ENCODE measurements around the gene H6PD.

Gene H6PD

DNA sequence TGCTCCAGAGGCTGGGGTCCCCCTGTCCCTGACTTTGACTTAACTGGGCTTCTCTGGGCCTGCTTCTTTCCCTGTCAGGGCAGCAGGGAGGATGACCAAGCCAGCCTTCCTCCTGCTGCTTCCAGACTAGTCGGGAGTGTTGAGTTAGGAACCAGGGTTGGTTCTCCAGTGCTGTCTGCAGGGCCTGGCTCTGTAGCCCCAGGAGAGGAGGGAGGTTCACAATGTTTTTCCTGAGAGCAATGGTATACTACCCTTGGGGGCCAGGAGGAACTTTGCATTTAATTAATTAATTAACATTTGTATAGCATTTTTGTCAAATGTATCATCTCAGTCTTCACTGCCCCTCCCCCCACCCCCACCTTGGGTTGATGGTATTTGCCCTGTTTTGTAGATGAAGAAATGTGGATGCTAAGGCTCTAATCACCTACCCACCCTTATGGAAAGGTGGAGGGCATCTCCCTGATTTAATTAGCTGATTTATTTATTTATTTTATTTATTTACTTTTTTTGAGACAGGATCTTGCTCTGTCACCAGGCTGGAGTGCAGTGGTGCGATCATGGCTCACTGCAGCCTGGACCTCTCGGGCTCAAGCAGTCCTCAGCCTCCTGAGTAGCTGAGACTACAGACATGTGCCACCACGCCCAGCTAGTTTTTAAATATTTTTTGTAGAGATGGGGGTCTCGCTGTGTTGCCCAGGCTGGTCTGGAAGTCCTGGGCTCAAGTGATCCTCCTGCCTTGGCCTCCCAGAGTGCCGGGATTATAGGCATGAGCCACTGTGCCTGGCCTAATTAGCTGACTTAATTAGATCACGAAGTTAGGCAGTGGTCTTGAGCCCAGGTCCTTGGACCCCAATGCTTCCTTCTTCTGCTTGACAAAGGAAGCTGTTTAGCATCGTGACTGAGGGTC is 6.6 kb downstream of the H6PD start:
- ChIA-PET POLR2A (no interaction called here), CTCF (interaction anchor here (1.1 to 3.3 kb wide), 3 partner anchors 9 to 131 kb away, joined by 3 to 34 read pairs (median 9); no protein-coding TSS in a partner anchor)
- TF ChIP-seq, protein P1, sequence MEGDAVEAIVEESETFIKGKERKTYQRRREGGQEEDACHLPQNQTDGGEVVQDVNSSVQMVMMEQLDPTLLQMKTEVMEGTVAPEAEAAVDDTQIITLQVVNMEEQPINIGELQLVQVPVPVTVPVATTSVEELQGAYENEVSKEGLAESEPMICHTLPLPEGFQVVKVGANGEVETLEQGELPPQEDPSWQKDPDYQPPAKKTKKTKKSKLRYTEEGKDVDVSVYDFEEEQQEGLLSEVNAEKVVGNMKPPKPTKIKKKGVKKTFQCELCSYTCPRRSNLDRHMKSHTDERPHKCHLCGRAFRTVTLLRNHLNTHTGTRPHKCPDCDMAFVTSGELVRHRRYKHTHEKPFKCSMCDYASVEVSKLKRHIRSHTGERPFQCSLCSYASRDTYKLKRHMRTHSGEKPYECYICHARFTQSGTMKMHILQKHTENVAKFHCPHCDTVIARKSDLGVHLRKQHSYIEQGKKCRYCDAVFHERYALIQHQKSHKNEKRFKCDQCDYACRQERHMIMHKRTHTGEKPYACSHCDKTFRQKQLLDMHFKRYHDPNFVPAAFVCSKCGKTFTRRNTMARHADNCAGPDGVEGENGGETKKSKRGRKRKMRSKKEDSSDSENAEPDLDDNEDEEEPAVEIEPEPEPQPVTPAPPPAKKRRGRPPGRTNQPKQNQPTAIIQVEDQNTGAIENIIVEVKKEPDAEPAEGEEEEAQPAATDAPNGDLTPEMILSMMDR (IDR thresholded peaks at IDR 0.05; ENCODE audit: insufficient read depth, low read length, missing control alignments) = no peak
- DNase-seq (ENCODE audit: low read depth, low spot score) = no peak
- no peak overlapping the region for H3K4me3 ChIP-seq (ENCODE audit: low read depth, low read length)

DNA sequence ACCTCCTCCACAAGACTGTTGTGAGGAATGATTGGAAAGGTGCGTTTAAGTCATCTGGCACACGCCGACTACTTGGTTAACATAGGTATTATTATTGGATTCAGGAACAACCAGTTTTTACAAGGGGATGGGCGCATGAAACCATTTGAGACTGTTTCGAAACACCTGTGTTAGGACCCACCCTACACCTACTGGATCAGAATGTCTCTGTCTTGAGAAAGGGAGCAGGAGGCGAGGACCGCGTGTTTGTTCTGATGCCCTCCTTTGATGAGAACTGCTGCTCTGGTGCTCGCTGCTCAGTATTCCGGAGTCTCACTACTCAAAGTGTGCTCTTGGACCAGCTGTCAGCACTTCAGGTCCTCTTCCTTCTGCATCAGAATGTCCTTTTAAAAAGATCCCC is 7.3 kb downstream of the H6PD start:
- CTCF ChIA-PET = interaction anchor here (1.1 to 3.3 kb wide), 2 partner anchors 8 to 62 kb away, joined by 3 to 34 read pairs; no protein-coding TSS in a partner anchor

DNA sequence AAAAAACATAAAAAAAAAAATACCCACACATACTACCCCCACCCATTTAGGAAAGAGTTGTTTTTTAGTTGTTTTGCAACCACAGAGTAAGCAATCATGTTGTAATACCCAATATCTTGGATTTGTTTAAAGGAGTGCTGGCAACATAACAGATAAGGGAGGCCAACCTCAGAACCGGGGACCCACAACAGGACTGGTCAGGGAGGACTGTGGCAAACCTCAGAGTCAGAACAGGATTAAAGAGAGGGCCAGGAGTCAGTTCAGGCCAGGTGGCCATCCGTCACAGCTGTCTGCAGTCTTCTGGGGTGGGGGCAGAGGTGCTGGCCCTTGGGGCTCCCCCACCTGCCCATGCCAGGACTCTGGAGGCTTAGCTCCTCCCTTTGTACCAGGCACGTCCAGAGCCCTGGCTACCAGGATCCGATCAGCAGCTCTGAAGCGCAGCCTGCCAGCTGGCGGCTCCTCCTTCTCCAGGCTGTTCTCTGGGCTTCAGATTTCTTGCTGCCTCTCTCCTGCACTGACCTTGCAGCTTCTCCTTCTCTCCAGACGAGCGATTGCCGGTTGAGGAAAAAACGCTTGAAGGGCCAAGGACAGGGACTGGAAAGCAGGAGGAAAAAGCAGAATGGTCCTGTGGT is 7.9 kb downstream of the H6PD start:
- ChIA-PET POLR2A (no interaction called here), CTCF (interaction anchor here (0.8 to 3.1 kb wide), 4 partner anchors 8 to 249 kb away, joined by 3 to 23 read pairs (median 4); partner anchors contain the start of gene H6PD)
- DNase-seq (ENCODE audit: low read depth, low spot score) = no peak
- TF ChIP-seq, protein P1 (IDR thresholded peaks at IDR 0.05; ENCODE audit: insufficient read depth, low read length, missing control alignments) = no peak
- no peak overlapping the region for H3K4me3 ChIP-seq (ENCODE audit: low read depth, low read length)

More for the DNA sequence above, 7.3 kb downstream of the H6PD start:
- no peak for DNase-seq (ENCODE audit: low read depth, low spot score)
- POLR2A ChIA-PET = no interaction called here
- TF ChIP-seq, protein P1 (IDR thresholded peaks at IDR 0.05; ENCODE audit: insufficient read depth, low read length, missing control alignments) = no peak
- H3K4me3 ChIP-seq (ENCODE audit: low read depth, low read length) = no peak overlapping the region

DNA sequence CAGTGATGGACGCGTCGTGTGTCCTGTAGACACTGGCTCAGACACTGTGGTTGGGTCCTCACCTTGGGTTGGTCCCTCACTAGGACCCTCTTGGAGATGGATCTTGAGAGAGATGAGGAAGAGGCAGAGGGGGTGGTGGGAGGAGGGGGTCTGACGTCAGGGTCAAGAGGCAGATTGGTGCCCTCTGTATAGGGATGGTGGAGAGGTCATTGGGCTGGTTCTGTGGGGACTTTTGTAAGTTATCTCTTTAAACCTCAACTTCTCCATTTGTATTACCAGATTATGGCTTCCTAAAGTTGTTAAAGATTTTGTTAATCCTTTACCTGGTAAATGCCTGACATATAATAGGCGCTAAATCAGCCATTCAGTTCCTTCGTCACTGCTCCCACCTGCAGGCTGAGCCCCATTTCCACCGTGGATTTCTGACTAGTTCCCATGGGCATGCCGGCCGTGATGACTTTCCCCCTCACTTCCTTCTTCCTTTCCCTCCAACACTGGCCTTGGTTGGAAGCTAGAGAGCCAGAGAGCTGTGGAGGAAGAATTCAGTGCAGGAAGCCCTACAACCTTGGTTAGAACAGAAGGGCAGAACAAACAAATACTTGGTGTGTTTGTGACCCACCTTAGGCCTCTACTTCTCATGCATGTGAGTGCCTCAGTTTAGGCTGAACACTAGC is 8.6 kb downstream of the H6PD start:
- POLR2A ChIA-PET = no interaction called here
- DNase-seq (ENCODE audit: low read depth, low spot score) = no peak
- no peak overlapping the region for H3K4me3 ChIP-seq (ENCODE audit: low read depth, low read length)
- CTCF ChIA-PET = interaction anchor here (0.8 to 3.1 kb wide), 6 partner anchors 9 to 251 kb away, joined by 3 to 23 read pairs (median 5); partner anchors contain the start of gene H6PD
- TF ChIP-seq, protein P1 (IDR thresholded peaks at IDR 0.05; ENCODE audit: insufficient read depth, low read length, missing control alignments) = no peak

DNA sequence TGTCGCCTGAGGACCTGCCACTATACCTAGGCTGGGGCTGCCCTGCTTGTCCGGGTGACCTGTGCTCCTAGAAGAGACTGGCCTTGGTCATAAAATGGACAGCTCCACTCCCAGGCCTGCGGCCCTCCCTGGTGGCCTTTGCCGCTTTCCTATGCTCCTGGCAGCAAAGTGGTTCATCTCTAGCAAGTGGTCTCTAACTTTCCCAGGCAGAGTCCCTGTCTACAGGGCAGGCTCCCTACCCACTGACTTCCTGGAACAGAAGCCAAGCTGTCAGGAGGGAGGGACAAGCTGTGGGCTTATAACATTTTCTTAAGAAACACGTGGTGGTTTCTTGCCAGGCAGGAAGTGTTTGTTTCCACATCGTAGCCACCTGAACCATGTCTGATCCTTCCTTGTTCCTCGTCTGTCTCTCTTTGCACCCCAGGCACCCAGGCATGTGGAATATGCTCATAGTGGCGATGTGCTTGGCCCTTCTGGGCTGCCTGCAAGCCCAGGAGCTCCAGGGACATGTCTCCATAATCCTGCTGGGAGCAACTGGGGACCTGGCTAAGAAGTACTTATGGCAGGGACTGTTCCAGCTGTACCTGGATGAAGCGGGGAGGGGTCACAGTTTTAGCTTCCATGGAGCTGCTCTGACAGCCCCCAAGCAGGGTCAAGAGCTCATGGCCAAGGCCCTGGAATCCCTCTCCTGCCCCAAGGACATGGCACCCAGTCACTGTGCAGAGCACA is 10.1 kb downstream of the H6PD start:
- ChIA-PET CTCF (interaction anchor here (1.0 to 3.1 kb wide), 8 partner anchors 8 to 246 kb away, joined by 3 to 23 read pairs (median 6); partner anchors contain the start of gene H6PD), POLR2A (interaction anchor here (1.7 kb wide), 1 partner anchor 10 kb away, joined by 7 read pairs; the partner anchor contains the start of gene H6PD)
- H3K4me3 ChIP-seq (ENCODE audit: low read depth, low read length) = no peak overlapping the region
- TF ChIP-seq, protein P1 (IDR thresholded peaks at IDR 0.05; ENCODE audit: insufficient read depth, low read length, missing control alignments) = no peak
- no peak for DNase-seq (ENCODE audit: low read depth, low spot score)

Measured in AG04449 (cell line).